GM18951 (cell line): ENCODE measurements around the gene THAP3.

Experiments
- POLR2A ChIP-seq: IDR thresholded peaks from 4 replicates; pipeline ENCODE4 v1.6.1; 2011; ENCODE audit warnings: mild to moderate bottlenecking; ENCODE audit not compliant: insufficient read length, insufficient read depth; ENCODE audit errors: extremely low read depth
- in situ Hi-C: fragments of 300-500 bp; cut with MboI; formaldehyde crosslinking; loops from one replicate; pipeline ENCODE4 v1.12.0; 2022; ENCODE audit warnings: low sequenced_read_pairs, mixed read lengths, inconsistent platforms; ENCODE audit not compliant: unreplicated experiment

THAP3 gene

DNA sequence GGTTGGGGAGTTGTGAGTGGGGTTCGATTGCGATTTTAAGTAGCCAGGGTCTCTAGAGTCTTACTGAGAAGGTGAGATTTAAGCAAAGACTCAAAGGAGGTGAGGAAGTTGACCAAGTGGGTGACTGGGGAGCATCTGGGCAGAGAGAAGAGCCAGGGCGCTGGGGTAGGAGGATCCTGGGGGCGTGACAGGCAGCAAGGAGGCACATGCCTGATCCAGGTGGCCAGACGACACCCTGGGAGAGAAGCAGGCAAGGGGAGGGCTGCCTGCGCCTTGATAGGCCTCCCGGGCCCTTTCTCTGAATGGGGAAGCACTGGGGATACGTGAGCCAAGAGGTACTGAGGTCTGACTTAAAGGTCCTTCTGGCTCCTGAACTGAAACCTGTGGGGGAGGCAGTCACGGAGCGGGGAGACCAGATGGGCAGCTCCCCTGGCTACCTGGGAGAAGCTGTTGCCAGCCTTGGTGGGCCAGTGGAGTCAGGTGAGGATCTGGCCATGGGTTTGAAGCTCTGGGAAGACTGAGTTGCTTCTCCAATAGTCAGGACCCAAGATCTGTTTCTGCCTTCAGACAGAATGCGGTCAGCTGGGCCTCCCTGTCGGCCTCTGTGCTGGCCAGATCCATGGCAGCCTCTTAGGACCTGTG, 39.5 kb upstream of the THAP3 start:
- no peak for TF ChIP-seq POLR2A
- in situ Hi-C loops: no loop called here

DNA sequence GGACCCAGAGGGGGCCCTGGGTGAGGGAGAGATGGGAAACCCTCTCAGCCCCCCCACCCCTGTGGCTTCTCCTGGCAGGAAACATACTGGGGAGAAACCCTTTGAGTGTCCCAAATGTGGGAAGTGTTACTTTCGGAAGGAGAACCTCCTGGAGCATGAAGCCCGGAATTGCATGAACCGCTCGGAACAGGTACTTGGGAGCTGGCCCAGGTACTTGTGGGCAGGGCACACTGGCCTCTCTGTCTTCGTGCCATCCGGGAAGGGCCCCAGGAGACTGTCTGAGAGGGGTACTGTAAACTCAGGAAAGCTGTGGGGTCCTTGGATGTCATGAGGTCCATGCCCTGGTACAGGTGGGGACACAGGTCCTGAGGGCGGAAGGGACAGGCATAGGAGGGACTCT, 38.8 kb upstream of the THAP3 start:
- no peak for TF ChIP-seq POLR2A
- in situ Hi-C loops: no loop called here

DNA sequence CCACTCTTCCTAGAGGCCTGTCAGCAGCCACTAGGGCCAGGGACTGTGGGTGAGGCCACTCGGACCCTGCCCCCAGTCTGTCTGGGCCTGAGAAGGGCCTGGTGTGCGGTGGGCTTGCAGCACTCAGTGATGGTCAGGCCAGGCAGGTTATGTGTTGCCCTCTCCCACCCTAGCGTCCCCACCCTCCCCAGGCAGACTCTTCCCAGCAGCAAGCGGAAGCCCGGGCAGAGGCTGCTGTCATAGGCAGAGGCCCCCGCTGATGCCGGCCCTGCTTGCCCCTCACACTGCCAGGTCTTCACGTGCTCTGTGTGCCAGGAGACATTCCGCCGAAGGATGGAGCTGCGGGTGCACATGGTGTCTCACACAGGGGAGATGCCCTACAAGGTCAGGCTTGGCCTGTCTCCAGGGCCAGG, 38.3 kb upstream of the THAP3 start:
- no peak for TF ChIP-seq POLR2A
- in situ Hi-C loops: no loop called here

DNA sequence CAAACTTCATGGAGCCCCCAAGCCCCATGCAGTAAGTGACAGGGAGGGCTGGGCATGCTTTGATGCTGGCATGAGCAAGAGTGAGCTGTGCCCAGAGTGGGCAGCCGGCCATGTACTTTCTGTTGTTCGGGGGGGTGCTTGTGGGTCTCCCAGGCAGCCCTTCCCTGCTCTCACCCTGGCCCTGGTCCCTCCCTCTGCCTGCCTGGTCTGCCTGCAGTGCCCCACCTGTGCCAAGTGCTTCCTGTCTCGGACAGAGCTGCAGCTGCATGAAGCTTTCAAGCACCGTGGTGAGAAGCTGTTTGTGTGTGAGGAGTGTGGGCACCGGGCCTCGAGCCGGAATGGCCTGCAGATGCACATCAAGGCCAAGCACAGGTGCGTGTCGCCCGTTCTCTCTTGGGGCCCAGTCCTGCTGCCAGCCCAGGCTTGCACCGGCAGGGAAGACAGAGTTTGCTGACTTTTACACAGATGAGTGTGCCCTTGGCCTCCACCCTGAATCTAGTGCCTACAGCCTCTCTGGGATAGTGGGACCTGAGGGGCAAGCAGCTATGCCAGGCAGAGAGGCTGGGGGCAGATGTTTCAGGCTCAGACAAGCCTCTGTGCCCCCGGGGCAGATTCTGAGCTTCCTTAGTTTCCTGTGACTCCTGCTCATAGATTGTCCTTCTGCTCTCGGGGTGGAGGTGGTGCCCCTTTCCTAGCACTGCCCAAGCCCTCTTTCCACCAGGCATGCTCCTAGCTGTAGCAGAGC, 37.2 kb upstream of the THAP3 start:
- no peak for TF ChIP-seq POLR2A
- in situ Hi-C loops: no loop called here

DNA sequence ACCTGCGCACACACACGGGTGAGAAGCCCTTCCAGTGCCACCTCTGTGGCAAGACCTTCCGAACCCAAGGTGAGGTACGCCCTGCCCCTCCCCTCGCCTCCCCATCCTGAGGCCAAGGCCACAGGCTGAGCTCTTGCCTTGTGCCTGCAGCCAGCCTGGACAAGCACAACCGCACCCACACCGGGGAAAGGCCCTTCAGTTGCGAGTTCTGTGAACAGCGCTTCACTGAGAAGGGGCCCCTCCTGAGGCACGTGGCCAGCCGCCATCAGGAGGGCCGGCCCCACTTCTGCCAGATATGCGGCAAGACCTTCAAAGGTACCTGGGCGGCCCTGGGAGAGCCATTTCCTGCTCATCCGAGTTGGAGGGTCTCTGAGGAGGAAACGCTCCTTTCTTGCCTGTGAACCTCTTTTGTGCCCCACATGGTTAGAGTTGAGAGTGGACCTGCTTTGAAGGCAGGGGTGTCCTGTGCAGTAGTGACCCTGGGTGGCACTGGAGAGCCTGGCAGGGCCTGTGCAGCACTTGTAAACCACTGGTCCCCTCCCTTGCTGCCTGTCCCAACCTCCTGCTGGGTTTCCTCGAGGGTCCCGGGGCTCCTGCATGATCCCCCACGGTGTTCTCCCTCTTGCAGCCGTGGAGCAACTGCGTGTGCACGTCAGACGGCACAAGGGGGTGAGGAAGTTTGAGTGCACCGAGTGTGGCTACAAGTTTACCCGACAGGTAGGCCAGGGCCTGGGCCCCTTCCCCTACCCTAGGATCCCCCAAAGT, 36.4 kb upstream of the THAP3 start:
- no peak for TF ChIP-seq POLR2A
- in situ Hi-C loops: no loop called here

DNA sequence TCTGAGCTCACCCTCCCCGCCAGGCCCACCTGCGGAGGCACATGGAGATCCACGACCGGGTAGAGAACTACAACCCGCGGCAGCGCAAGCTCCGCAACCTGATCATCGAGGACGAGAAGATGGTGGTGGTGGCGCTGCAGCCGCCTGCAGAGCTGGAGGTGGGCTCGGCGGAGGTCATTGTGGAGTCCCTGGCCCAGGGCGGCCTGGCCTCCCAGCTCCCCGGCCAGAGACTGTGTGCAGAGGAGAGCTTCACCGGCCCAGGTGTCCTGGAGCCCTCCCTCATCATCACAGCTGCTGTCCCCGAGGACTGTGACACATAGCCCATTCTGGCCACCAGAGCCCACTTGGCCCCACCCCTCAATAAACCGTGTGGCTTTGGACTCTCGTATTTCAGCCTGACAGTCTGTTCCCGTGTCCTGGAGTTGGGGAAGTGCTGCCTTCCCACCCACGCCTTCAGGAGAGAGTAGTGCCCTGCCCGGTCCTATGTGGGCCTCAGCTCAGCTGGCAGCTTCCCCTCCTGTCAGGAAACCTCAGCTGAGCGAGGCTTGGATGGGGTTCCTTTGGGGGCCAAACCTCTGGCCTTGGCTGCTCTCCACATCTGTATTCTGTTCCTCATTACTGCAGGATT, 35.7 kb upstream of the THAP3 start:
- TF ChIP-seq POLR2A: peak; percentile 23
- in situ Hi-C loops: no loop called here

DNA sequence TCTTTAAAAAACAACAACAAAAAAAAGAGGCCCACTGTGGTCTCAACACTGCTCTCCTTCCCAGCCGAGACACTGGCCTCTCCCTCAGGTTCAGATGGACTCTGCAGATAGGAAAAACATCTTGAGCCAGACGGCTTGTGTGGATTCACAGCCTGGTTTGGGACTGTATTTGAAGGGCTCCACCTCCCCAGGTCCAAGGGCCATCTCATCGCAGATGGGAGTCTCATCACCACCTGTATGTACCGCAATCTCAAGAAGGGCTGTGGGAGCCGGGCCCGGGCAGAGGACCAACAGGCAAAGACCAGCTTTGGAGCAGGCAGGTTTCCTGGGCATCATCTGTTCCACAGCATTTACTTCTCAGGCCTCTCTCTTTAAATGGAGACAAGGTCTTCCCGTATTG, 34.6 kb upstream of the THAP3 start:
- in situ Hi-C loops: no loop called here
- TF ChIP-seq POLR2A: no peak

DNA sequence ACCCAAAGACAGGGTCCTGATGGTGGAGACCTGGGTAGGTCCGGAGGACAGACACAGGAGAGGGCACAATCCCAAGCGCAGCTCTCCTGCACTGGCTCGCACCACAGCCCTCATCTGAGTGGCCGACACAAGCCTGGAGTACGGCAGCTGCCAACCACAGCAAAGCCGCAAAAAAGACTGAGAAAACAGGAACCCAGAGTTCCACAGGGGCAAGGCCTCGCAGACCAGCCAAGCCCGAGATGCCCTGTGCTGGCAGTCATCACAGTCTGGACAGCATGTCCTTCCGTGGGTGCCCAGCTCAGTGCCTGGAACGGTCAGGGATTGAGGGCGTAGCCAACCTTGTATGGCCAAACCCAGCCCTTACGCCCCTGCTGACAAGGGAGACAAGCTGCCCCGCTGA, 33.4 kb upstream of the THAP3 start:
- TF ChIP-seq POLR2A: no peak
- in situ Hi-C loops: no loop called here

DNA sequence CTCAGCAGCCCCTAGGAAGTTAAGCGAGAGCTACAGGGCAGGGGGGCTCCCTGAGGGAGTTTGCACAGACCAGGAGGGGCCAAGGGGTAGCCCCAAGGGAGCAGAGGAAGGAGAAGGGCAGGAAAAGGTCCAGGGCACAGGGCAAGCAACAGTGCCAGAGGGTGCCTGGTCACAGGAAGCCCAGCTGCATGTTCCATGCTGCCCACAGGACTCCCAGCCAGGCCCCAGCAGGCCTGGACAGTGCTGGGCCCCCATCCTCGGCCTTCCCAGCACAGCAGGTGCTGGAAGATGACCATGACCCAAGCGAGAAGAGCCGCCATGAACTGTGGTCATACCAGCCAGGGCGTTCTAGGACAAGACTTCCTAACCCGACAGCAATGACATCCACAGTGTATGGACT, 33.0 kb upstream of the THAP3 start:
- no peak for TF ChIP-seq POLR2A
- in situ Hi-C loops: no loop called here

DNA sequence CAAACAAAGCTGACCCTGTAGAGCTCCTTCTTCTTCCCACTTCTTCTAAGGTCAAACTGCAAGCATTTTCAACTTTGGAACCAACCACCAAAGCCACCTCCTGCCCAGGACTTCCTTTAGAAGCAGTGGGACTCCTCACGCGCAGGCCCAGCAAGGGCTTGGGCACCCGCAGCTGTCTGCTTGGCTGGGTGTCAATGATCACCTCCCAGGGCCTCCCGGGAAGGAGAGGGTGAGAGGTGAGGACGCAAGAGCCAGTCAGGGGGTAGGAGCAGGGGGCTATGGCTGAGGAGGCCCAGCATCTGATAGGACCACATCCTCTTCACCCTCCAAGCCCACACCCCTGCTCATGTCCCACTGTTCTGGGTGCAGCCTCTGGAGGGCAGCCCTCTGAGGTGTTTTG, 32.2 kb upstream of the THAP3 start:
- TF ChIP-seq POLR2A: no peak
- in situ Hi-C loops: no loop called here

DNA sequence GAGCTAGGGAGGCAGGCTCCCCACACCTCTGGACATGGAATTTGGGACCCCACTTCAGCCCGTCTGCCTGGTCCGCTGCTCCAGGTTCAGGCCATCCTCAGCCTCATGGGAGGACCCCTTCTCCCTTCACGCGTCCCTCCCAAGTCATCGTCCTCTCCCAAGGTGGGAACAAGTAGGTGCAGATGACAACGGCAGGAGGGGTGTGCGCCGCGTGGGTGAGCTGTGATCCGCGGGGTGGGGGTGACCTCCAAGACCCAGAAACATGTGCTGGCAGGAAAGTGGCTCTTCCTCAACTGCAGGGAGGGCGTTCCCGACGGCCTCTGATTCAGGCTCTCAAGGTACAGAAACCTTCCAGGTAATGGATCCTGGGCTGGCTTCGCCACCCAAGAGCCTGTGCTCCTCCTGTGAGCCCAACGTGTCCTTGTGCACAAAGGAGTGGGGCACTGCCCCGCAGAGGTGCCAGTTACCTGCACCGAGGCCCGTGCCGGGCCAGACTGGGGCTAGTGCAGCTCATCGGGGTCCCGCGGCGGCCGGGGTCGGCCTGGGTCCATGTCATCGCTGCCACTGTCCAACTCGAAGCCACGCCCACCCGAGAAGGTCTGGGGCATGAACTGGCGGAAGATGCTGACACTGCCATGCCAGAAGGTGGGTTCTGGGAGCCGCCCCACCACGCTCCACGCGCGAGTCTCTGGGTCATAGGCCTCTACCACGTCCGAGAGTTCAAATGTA, 31.6 kb upstream of the THAP3 start:
- TF ChIP-seq POLR2A: no peak
- in situ Hi-C loops: no loop called here

DNA sequence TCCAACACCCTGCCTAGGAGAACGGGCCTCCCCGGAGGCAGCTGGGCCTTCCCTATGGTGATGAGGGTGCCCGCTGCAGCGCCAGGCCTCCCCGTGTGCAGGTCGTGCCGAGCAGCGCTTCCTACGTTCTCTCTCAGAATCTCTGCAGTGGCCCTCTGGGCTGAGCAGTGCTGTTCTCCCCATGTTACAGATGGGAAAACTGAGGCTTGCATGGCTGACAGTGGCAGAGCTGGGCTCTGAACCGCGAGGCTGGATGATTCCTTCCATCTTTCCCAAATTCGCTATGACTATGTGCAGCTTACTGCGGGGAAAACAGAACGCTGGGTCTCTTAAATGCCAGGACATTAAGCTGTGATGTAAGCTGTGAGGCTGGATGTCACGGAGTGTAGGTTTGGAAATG, 30.9 kb upstream of the THAP3 start:
- in situ Hi-C loops: no loop called here

More for the DNA sequence above, 30.9 kb upstream of the THAP3 start:
- no peak for TF ChIP-seq POLR2A
